HG03442 (cell line): Measurements from ENCODE around the gene KLK8.

Experiments
- ATAC-seq: cut with Tn5 transposase; IDR thresholded peaks from one replicate; pipeline ENCODE4 v1.9.1; 2021; ENCODE audit warnings: mild to moderate bottlenecking, moderate library complexity; ENCODE audit not compliant: unreplicated experiment

Gene KLK8

GRCh38 chr19:51001515-51001914 lies at the start of gene KLK8:
KLK8 (minus strand) TSS chr19:51001604; CDS start chr19:51001167, 437 bp downstream.
- no peak for ATAC-seq

GRCh38 chr19:51047031-51047335 lies 45.6 kb upstream of the KLK8 start:
- no peak for ATAC-seq

GRCh38 chr19:51044327-51044726 lies 42.9 kb upstream of the KLK8 start:
- no peak for ATAC-seq

- no peak for ATAC-seq
Measured at GRCh38 chr19:51043497-51043896, 42.1 kb upstream of the KLK8 start.

GRCh38 chr19:51040151-51040550 lies 38.7 kb upstream of the KLK8 start:
- no peak for ATAC-seq

- no peak for ATAC-seq
Measured at GRCh38 chr19:51036519-51036918, 35.1 kb upstream of the KLK8 start.

GRCh38 chr19:51034704-51035103 lies 33.3 kb upstream of the KLK8 start, which contains the start of gene KLK12:
KLK12 (minus strand) TSS chr19:51035002; CDS start chr19:51034621, 381 bp downstream.
- no peak for ATAC-seq

GRCh38 chr19:51031880-51032225 lies 30.4 kb upstream of the KLK8 start:
- ATAC-seq = no peak

- no peak for ATAC-seq
Measured at GRCh38 chr19:51031220-51031879, 29.9 kb upstream of the KLK8 start.

- ATAC-seq = no peak
Measured at GRCh38 chr19:51030631-51031030, 29.2 kb upstream of the KLK8 start.

- ATAC-seq = no peak
Measured at GRCh38 chr19:51029718-51030117, 28.3 kb upstream of the KLK8 start.

- ATAC-seq = no peak
Measured at GRCh38 chr19:51027873-51028272, 26.5 kb upstream of the KLK8 start.

GRCh38 chr19:51027126-51027806 lies 25.9 kb upstream of the KLK8 start:
- no peak for ATAC-seq

- ATAC-seq = no peak
Measured at GRCh38 chr19:51026554-51026831, 25.1 kb upstream of the KLK8 start, which contains the start of gene KLK11. KLK11 (minus strand) TSS chr19:51026616; CDS start chr19:51025631, 985 bp downstream.

- ATAC-seq = no peak
Measured at GRCh38 chr19:51025809-51026553, 24.6 kb upstream of the KLK8 start.

GRCh38 chr19:51025401-51025800 lies 24.0 kb upstream of the KLK8 start:
- no peak for ATAC-seq

- no peak for ATAC-seq
Measured at GRCh38 chr19:51024924-51025323, 23.5 kb upstream of the KLK8 start.

- no peak for ATAC-seq
Measured at GRCh38 chr19:51023946-51024345, 22.5 kb upstream of the KLK8 start.

- no peak for ATAC-seq
Measured at GRCh38 chr19:51022526-51022925, 21.1 kb upstream of the KLK8 start.

- ATAC-seq = no peak
Measured at GRCh38 chr19:51020988-51021651, 19.7 kb upstream of the KLK8 start.

GRCh38 chr19:51019544-51019925 lies 18.1 kb upstream of the KLK8 start, which contains the start of gene KLK10:
KLK10 (minus strand) TSS chr19:51019709; CDS start chr19:51019130, 579 bp downstream.
- ATAC-seq = no peak
